ENCODE results near the gene MYO10.
"Not testable (repeated sequence)": the region's sequence is repeated elsewhere in the genome, so short reads cannot be mapped to it uniquely, and the experiment has no call there.

DNA sequence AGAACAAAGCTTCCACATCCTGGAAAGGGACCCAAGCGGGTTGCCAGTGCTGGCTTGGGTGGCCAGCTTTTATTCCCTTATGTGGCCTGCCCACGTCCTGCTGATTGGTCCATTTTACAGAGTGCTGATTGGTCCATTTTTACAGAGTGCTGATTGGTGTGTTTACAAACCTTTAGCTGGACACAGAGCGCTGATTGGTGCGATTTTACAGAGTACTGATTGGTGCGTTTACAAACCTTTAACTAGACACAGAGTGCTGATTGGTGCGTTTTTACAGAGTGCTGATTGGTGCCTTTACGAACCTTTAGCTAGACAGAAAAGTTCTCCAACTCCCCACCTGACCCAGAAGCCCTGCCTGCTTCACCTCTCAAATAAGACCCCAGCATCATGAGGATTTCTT lies 49.2 kb upstream of the MYO10 start:
- TF ChIP-seq EZH2 (IDR thresholded peaks at IDR 0.05; ENCODE audit: borderline replicate concordance) = not testable (repeated sequence)
- TF ChIP-seq, protein P1, sequence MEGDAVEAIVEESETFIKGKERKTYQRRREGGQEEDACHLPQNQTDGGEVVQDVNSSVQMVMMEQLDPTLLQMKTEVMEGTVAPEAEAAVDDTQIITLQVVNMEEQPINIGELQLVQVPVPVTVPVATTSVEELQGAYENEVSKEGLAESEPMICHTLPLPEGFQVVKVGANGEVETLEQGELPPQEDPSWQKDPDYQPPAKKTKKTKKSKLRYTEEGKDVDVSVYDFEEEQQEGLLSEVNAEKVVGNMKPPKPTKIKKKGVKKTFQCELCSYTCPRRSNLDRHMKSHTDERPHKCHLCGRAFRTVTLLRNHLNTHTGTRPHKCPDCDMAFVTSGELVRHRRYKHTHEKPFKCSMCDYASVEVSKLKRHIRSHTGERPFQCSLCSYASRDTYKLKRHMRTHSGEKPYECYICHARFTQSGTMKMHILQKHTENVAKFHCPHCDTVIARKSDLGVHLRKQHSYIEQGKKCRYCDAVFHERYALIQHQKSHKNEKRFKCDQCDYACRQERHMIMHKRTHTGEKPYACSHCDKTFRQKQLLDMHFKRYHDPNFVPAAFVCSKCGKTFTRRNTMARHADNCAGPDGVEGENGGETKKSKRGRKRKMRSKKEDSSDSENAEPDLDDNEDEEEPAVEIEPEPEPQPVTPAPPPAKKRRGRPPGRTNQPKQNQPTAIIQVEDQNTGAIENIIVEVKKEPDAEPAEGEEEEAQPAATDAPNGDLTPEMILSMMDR (IDR thresholded peaks at IDR 0.05; ENCODE audit: poor library complexity) = not testable (repeated sequence)
